ENCODE results near the gene PPP1R3F.

DNA sequence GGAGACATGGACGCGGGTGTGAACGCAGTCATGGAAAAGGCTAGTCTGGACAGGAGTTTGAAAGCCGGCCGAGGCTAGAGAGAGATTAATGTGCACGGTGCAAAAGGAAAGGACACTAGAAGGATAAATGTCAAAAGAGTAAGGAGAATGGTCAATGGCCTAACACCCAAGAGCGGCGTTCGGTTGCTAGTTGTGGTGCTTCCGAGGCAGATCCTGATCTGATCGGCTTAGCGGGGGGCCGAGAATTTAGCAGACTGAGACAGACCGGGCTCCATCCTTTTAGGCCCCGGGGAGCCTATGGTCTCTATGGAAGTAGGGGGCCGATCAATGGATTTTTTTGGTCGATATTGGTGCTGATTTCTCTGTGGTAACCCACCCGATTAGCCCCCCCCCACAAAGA is 40.8 kb downstream of the PPP1R3F start:
- TF ChIP-seq CTCF (IDR thresholded peaks at IDR 0.05) (no peak), POLR2A (IDR thresholded peaks at IDR 0.05) (no peak)

All from prostate gland (tissue), 2 donors.